ENCODE data around the gene CORO1C.

DNA sequence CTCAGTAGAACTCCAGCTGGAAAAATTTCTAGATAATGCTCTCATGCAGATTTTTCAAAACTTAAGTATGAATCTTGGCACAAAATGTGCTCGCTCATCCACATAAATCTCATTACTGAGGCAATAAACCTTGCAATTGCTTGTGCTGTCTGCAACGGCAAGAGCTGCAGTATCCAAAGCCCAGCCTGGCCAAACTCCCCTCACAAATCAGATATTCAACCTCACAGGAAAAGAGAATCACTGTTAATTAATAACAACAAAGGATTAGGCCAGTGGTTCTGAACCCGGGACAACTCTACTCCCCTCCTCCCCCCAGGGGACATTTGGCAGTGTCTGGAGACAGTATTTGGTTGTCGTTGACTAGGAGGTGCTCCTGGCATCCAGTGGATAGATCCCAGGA, 19.2 kb upstream of the CORO1C start:
- TF ChIP-seq, protein P1, sequence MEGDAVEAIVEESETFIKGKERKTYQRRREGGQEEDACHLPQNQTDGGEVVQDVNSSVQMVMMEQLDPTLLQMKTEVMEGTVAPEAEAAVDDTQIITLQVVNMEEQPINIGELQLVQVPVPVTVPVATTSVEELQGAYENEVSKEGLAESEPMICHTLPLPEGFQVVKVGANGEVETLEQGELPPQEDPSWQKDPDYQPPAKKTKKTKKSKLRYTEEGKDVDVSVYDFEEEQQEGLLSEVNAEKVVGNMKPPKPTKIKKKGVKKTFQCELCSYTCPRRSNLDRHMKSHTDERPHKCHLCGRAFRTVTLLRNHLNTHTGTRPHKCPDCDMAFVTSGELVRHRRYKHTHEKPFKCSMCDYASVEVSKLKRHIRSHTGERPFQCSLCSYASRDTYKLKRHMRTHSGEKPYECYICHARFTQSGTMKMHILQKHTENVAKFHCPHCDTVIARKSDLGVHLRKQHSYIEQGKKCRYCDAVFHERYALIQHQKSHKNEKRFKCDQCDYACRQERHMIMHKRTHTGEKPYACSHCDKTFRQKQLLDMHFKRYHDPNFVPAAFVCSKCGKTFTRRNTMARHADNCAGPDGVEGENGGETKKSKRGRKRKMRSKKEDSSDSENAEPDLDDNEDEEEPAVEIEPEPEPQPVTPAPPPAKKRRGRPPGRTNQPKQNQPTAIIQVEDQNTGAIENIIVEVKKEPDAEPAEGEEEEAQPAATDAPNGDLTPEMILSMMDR (IDR thresholded peaks at IDR 0.05): no peak
- TF ChIP-seq EP300 (IDR thresholded peaks at IDR 0.05) (no peak), POLR2A (IDR thresholded peaks at IDR 0.05; ENCODE audit: low read depth) (no peak), POLR2AphosphoS5 (IDR thresholded peaks at IDR 0.05) (no peak)
